ENCODE results near the gene VEGFC. TPM values are rescaled to one million over a fixed set of nuclear protein-coding genes. Genes with fewer than 3 reads are reported as not detected.

Gene VEGFC
- 12.8 and 15.7 TPM in 2 replicates for total RNA-seq

GRCh38 chr4:176792326-176793059 is at the start of gene VEGFC:
Gene VEGFC (minus strand): TSS chr4:176792922. CDS start chr4:176792311, 611 bp downstream.

